Hepatocyte (in vitro differentiated cells): ENCODE results near the gene NR3C2.

ENCODE experiments used
- EZH2 ChIP-seq: fragments of 200-600 bp; sonication (generic); IDR thresholded peaks from 2 replicates; pipeline ENCODE4 v1.6.1; 2016; ENCODE audit warnings: antibody characterized with exemption, mild to moderate bottlenecking, borderline replicate concordance
- TF ChIP-seq, protein P1 (sequence below): fragments of 200-600 bp; sonication (generic); IDR thresholded peaks from 2 replicates; pipeline ENCODE4 v1.5.1; 2016; ENCODE audit warnings: antibody characterized with exemption, mild to moderate bottlenecking; ENCODE audit not compliant: poor library complexity

DNA sequence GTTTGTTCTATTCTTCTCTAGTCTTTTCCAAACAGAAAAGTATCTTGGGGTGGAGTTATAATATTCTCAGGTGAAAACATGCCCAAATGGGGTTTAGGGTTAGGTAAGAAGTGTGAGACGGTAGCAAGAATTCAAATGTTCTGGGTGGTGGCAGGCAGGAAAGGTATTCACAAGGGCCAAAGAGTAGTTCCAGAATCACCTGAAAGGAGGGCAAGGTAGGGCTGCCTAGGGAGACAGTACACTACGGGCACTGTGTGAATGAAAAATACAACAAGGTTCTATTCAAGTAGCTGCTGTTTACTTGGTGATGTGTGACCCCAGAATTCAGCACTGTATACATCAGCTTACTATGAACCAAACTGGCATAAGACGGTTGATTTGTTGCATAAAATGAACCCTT lies 51.9 kb downstream of the NR3C2 start:
- TF ChIP-seq EZH2 = no peak
- TF ChIP-seq, protein P1, sequence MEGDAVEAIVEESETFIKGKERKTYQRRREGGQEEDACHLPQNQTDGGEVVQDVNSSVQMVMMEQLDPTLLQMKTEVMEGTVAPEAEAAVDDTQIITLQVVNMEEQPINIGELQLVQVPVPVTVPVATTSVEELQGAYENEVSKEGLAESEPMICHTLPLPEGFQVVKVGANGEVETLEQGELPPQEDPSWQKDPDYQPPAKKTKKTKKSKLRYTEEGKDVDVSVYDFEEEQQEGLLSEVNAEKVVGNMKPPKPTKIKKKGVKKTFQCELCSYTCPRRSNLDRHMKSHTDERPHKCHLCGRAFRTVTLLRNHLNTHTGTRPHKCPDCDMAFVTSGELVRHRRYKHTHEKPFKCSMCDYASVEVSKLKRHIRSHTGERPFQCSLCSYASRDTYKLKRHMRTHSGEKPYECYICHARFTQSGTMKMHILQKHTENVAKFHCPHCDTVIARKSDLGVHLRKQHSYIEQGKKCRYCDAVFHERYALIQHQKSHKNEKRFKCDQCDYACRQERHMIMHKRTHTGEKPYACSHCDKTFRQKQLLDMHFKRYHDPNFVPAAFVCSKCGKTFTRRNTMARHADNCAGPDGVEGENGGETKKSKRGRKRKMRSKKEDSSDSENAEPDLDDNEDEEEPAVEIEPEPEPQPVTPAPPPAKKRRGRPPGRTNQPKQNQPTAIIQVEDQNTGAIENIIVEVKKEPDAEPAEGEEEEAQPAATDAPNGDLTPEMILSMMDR = no peak
